ENCODE data around the gene PNMA8B. TPM values are rescaled to one million over a fixed set of nuclear protein-coding genes. Genes with fewer than 3 reads are reported as not detected.

PNMA8B gene
- total RNA-seq, 1 experiment from 2014 or later = 0.10 TPM

GRCh38 chr19:46478356-46478986, 17.2 kb downstream of the PNMA8B start (continued):
- TF ChIP-seq, protein P1, sequence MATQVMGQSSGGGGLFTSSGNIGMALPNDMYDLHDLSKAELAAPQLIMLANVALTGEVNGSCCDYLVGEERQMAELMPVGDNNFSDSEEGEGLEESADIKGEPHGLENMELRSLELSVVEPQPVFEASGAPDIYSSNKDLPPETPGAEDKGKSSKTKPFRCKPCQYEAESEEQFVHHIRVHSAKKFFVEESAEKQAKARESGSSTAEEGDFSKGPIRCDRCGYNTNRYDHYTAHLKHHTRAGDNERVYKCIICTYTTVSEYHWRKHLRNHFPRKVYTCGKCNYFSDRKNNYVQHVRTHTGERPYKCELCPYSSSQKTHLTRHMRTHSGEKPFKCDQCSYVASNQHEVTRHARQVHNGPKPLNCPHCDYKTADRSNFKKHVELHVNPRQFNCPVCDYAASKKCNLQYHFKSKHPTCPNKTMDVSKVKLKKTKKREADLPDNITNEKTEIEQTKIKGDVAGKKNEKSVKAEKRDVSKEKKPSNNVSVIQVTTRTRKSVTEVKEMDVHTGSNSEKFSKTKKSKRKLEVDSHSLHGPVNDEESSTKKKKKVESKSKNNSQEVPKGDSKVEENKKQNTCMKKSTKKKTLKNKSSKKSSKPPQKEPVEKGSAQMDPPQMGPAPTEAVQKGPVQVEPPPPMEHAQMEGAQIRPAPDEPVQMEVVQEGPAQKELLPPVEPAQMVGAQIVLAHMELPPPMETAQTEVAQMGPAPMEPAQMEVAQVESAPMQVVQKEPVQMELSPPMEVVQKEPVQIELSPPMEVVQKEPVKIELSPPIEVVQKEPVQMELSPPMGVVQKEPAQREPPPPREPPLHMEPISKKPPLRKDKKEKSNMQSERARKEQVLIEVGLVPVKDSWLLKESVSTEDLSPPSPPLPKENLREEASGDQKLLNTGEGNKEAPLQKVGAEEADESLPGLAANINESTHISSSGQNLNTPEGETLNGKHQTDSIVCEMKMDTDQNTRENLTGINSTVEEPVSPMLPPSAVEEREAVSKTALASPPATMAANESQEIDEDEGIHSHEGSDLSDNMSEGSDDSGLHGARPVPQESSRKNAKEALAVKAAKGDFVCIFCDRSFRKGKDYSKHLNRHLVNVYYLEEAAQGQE (IDR thresholded peaks at IDR 0.05; ENCODE audit: low read depth) = no peak
- TF ChIP-seq ZNF274 (IDR thresholded peaks at IDR 0.05; ENCODE audit: low read depth, low read length) = no peak
- TF ChIP-seq POLR2A (IDR thresholded peaks at IDR 0.05; ENCODE audit: borderline replicate concordance, extremely low read depth, insufficient read depth, insufficient read length) = no peak
- no peak for TF ChIP-seq ZFX (IDR thresholded peaks at IDR 0.05)
- TF ChIP-seq RAD21 (IDR thresholded peaks at IDR 0.05; ENCODE audit: low read depth) = no peak
- no peak for TF ChIP-seq ELF1 (IDR thresholded peaks at IDR 0.05; ENCODE audit: borderline replicate concordance, low read depth)
- no peak for TF ChIP-seq CBX3 (IDR thresholded peaks at IDR 0.05; ENCODE audit: low read depth)
- TF ChIP-seq POLR2AphosphoS5 (IDR thresholded peaks at IDR 0.05; ENCODE audit: low read depth, low read length) = no peak
- TF ChIP-seq YY1 (IDR thresholded peaks at IDR 0.05; ENCODE audit: extremely low read depth, insufficient replicate concordance, low read depth, low read length) = no peak
- no peak for TF ChIP-seq JUND (IDR thresholded peaks at IDR 0.05)
- no peak for TF ChIP-seq SIN3A (IDR thresholded peaks at IDR 0.05; ENCODE audit: low read depth)
- no peak for TF ChIP-seq EGR1 (IDR thresholded peaks at IDR 0.05; ENCODE audit: low read depth)
- no peak for TF ChIP-seq SP1 (IDR thresholded peaks at IDR 0.05; ENCODE audit: low read depth)

- DNase-seq (ENCODE audit: low read depth, low spot score) = no peak
- TF ChIP-seq CBX3 (IDR thresholded peaks at IDR 0.05; ENCODE audit: low read depth) (no peak), TCF7L2 (IDR thresholded peaks at IDR 0.05; ENCODE audit: borderline replicate concordance, extremely low read depth, insufficient read depth, insufficient read length) (no peak), ATF3 (IDR thresholded peaks at IDR 0.05) (no peak), ZNF274 (IDR thresholded peaks at IDR 0.05; ENCODE audit: low read depth, low read length) (no peak), EZH2 (IDR thresholded peaks at IDR 0.05) (no peak), JUND (IDR thresholded peaks at IDR 0.05) (no peak), SP1 (IDR thresholded peaks at IDR 0.05; ENCODE audit: low read depth) (no peak), SIN3A (IDR thresholded peaks at IDR 0.05; ENCODE audit: low read depth) (no peak), ZFX (IDR thresholded peaks at IDR 0.05) (no peak), POLR2AphosphoS5 (IDR thresholded peaks at IDR 0.05; ENCODE audit: low read depth, low read length) (no peak), ZBTB33 (IDR thresholded peaks at IDR 0.05; ENCODE audit: extremely low read depth, insufficient replicate concordance, low read length) (no peak), FOSL1 (IDR thresholded peaks at IDR 0.05; ENCODE audit: low read depth) (no peak), SRF (IDR thresholded peaks at IDR 0.05; ENCODE audit: low read depth) (no peak)
- TF ChIP-seq, protein P2, sequence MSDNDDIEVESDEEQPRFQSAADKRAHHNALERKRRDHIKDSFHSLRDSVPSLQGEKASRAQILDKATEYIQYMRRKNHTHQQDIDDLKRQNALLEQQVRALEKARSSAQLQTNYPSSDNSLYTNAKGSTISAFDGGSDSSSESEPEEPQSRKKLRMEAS (IDR thresholded peaks at IDR 0.05) = no peak
- CTCF ChIA-PET = no interaction called here
Observed at GRCh38 chr19:46475986-46476385, 19.7 kb downstream of the PNMA8B start.

More at GRCh38 chr19:46475986-46476385, 19.7 kb downstream of the PNMA8B start:
- Histone ChIP-seq H3K4me1 (ENCODE audit: control insufficient read depth in 1 of 2, insufficient read depth in 2 of 2, low read length in 2 of 2) (no peaks in the 10 kb centered on the region), H3K9ac (ENCODE audit: low read length) (no peak overlapping the region), H3K27ac (ENCODE audit: low read depth, low read length) (no peak overlapping the region), H3K36me3 (ENCODE audit: control insufficient read depth in 1 of 2, insufficient read depth in 2 of 2, low read length in 2 of 2) (no peaks in the 10 kb centered on the region), H3K4me2 (ENCODE audit: low read length) (no peak overlapping the region), H3K9me2 (ENCODE audit: insufficient read depth) (no peaks in the 10 kb centered on the region), H3K9me3 (ENCODE audit: control insufficient read depth in 1 of 2, insufficient read depth in 1 of 2, low read depth in 1 of 2, low read length in 2 of 2) (no peaks in the 10 kb centered on the region), H3K79me2 (ENCODE audit: insufficient read depth, low read length) (no peaks in the 10 kb centered on the region), H4K20me1 (ENCODE audit: insufficient read depth) (no peaks in the 10 kb centered on the region), H3K27me3 (ENCODE audit: insufficient read depth, low read length) (no peaks in the 10 kb centered on the region), H3K4me3 (replicated peaks in 1 of 2; ENCODE audit: low read depth in 1 of 2, low read length in 2 of 2) (no peak overlapping the region), H2AFZ (ENCODE audit: low read depth, low read length, poor library complexity, severe bottlenecking) (no peak overlapping the region)
- intact Hi-C loops (cut with micrococcal nuclease) = no loop called here
- ATAC-seq = no peak
- ChIA-PET POLR2A (no interaction called here), RAD21 (ENCODE audit: low non-redundant PET in 1 of 2, low total read pairs in 2 of 2, uncharacterized antibody in 2 of 2, unreplicated experiment in 2 of 2) (no interaction called here)
- no TSS peak for BruUV-seq (replicated peaks)
